NOMO-1 (cell line): ENCODE measurements around the gene GPC5.

Source experiments
- DNase-seq, 2 experiments: peaks; one replicate each; lab custom pipeline; 2025; ENCODE audit not compliant: unreplicated experiment in 2 of 2; lab: John Stamatoyannopoulos, UW

Gene GPC5

DNA sequence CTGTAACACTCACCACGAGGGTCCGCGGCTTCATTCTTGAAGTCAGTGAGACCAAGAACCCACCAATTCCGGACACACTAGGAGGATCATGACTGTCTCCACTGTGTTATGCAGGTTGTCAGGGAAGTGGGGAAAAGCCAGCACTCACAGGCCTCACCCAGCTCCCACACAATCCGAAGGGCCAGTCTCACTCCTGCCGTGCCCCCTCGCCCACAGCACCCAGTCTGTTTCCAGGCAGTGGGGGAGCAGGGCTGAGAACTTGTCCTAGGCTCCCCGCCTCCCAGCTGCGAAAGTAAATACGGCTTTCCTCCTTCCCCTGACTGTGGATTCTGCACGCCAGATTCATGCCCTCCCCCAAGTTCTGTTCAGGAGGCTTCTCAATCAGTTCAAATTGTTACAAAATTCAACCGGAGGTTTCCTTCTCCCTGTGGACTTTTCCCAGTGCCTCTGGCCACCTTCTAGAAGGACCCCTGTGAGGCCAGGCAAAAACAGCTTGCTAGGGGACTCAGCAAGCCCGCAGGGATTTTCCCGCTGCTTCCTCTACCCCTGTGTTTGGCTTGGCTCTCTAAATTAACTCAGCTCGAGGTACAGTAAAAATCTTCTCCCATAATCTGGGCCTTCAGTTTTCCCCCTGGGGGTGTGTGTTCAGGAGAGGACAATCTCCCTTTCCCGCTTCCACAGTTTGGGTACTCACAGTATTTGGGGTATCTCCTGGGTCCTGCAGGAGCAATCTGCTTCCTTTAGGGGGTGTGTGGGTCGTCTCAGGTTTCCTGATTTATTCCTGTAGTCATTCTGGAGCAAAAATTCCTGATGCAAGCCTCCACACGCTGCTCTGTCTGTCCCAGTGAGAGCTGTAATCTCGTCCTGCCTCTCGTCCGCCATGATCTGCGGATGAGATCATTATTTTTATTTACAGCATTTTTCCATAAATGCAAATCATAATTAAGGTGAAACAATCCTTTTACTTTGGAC is 899.8 kb downstream of the GPC5 start:
- no peak for DNase-seq

DNA sequence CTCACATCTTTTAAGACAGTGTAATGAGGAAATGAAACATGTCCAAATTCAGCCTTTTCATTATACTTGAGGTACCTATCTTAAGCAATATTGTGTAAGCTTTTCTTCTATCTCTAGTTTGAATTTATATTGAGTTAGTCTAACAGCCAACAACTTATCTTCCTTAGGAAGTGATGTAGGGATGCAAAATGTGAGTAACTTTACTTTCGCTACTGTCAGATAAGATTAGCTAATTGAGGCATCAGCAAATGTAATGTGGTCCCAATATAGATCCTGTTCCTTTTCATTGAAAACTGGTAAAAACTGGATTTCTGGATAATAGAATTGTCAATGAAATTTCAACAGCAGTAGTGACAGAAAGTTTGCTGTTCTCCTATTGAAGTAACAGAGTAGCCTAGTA is 902.2 kb downstream of the GPC5 start:
- DNase-seq, result peak in 1 of 2 experiments; percentile 5

DNA sequence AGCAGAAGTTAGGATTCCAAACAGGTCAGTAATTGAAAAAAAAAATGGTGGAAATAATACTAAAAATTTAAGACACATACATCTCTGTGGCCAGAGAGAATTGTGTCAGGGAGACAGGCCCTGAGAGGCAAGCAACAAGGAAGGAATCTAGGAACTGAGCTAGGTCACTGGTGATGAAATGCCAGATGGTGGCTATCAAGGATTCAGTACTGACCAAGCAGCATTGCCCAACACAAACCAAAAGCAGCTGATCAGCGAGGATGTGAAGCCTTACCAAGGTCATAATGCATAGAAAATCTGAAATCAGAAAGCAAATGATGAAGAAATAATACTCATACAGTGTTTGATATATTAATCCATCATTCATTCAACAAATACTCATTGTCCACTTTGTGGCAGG is 905.0 kb downstream of the GPC5 start:
- no peak for DNase-seq

DNA sequence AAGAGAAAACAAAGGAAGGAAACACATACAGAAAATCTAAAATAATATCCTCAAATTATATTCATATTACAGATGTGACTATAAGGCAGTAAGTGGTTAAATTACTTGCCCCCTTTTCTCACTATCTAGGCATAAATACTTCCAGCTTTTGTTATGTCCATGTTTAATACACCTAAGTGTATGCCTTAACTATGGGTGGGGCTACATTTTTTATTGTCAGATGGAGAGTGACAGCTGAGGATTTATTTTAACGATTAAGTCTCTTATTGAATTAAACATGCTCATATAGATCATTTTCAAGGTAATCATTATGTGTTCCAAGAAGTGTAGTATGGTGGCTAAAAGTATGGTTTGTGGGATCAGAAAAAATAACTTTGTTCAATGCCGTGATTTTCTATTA is 909.3 kb downstream of the GPC5 start:
- DNase-seq, result no peak

DNA sequence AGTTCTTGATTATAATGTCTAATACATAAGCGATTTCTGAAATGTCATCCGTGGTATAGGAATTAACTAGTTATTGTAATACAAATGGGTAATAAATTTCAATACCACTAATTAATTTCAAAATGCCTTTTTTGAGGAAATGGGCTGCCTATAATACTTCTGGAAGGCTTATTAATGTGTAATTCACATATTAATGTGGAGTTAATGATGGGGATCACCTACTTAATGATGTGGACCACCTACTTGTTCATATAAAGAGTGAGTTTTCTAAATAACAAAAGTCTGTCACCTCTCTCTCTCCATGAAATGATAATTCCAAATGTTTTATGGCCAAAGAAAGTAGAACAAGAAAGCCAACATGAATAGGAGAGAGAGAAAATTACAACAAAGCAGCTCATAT is 914.4 kb downstream of the GPC5 start:
- no peak for DNase-seq

DNA sequence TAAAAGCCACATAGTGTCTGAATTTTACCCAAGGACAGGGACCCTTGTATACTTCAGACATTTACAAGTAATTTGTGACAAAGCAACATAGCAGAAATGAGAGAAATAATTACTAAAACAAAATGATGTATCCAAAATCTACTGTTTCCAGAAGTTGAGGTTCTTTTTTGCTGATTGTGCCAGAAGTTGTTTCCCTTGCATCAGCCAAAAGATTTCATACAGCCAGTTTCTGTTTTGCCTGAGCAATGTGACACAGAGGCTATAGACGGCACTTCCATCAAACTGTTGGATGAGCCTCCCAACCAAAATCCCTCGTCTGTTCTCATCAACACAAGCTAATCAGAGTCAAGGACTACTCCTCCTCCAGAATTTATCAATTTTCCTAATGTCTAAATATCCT is 915.0 kb downstream of the GPC5 start:
- no peak for DNase-seq

DNA sequence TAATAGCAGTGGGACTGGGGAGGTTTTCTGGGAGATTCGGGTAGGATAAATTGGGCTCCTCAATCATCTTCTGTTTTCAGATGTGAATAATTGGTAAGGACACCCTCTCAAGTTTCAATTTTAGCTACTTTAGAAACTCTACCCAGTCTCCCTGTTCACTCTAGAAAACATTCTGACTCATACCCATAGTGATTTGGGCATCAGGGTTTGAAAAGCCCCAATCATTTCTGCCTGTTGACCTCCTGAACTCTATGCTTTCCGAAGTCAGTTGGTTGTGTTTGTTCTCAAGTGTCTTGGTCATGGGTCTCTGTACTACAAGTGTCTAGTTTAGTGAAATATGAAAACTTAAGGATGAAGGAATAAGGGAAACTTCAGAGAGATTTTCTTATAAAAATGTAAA is 916.8 kb downstream of the GPC5 start:
- no peak for DNase-seq

DNA sequence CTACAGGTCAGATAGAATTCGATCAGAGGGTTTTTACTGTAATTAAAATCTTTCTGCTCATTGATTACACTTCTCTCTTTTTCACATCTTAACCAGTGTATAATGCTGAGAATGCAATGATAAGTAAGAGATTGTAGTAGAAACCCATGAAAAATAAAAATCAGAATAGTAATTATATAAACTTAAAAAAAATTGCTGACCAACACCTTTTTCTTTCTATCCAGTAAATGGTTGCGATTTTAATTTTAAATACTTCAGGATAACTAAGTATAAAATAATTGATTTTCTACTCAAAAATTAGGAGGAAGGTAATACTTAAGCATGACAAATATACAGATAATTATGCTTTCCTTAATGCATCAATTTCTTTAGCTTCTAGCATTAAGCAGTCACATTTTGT is 917.6 kb downstream of the GPC5 start:
- DNase-seq, result no peak

DNA sequence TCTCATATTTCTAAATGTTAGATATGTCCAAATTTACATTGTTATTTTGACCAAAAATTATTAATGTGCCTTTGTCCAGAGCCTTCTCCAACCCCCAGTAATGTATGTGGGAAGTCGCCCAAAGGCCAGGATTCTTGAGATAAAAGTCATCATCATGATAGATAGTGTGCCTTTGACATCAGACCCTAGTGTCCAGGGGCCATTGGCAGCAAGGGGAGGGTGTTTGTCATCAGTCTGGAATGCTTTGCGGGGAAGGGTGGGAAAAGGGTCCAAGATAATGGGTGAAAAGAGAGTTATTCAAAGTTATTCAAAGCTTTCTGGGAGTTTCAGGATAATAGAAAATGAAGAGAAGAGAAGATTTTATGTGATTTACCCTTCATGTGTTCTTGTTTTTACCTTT is 918.6 kb downstream of the GPC5 start:
- no peak for DNase-seq

DNA sequence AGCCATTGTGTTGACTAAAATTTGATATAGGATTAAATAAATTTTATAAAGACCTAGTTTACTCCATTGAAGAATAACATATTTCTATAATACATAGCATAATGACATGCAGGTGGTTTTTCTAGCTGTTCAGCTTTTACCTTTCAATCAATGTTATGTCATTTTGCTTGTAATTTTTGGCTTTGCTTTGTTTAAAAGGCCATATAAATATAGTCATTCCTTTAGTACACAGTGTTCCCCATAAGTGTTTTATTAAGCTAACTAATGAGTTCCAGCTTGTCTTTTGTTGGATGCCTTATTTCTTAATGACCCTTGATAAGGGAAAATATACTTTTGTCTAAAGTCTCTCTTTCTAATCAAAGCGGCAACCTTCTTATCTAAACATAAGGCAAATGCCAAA is 921.9 kb downstream of the GPC5 start:
- no peak for DNase-seq

DNA sequence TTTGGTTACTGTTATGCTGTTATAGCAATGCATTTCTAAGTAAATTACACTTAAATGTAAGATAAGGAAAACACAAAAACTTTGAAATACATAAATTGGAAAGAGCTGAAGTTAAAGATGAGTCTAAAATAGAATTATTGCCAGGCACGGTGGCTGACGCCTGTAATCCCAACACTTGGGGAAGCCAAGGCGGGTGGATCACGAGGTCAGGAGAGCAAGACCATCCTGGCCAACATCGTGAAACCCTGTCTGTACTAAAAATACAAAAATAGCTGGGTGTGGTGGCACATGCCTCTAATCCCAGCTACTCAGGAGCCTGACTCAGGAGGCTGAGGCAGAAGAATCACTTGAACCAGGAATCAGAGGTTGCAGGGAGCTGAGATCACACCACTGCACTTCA is 922.8 kb downstream of the GPC5 start:
- no peak for DNase-seq

DNA sequence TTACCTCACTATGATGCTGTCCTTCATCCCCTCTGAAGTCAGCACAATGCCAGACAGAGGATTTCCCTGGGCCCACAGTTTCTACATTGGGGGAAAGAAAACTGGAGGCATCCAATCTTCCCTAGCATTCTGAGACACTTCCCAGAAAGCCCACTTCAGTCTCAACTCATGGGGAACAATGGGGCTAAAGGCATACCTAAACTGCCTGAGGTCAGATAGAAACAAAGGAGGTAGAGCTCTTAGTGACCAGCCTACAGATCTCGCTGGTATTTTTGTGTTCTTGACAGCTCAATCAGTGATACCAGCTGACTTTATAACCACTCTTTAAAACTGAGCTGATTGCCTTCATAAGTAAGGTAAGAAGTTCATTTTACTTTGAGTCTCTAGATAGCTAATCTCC is 947.2 kb downstream of the GPC5 start:
- no peak for DNase-seq

DNA sequence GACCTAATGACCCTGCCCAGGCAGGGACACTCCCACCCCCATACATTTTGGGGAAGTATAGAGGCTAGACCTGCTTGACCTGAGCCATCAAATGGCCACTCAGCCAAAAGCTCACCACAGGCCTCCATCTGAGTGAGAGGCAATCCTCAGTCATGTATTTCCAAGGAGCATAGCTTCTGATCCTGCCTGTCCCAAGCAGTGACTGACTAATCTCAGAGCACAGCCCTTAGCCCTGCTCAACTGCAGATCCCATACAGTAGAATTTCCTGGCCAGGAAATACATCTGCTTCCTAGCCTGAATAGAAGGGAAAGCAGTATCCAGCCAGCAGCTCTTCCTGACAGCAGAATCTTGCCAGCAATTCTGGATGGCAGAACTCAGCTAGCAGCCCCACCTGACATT is 947.6 kb downstream of the GPC5 start:
- DNase-seq, result no peak

DNA sequence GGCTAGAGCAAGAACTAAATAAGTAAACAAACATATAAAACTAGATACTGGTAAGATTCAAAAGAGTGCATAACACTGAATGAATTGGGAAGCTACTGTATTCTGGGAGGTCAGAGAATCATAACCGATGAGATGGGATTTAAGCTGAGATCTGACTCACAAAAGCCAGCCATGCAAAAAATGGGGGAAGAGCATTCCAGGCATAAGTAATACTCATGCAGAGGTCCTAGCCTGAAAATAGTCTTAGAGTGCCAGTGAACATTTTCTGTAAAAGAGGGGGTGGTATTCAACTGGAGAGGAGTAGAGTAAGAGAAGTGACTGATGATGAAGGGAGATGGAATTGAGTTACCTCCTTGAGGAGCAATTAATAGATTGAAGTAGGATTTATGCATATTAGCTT is 956.2 kb downstream of the GPC5 start:
- DNase-seq, result no peak

DNA sequence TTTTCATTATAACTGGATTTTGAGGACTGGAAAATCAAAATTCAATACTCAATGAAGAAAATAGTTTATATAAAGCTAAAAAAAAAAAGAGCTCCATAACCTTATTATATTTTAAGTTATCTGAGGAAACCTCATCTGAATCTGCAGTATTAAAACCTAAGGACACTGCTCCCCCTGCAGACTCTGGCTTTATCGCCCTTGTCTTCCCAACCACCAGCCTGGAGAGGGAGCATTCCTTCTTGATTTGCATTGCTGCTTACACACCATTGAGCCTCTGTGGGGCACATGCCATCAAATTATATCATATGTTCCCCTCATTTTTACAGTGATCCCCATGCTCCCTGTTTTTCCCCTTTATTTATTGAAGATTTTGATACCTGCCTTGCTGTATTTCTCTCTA is 956.8 kb downstream of the GPC5 start:
- no peak for DNase-seq

DNA sequence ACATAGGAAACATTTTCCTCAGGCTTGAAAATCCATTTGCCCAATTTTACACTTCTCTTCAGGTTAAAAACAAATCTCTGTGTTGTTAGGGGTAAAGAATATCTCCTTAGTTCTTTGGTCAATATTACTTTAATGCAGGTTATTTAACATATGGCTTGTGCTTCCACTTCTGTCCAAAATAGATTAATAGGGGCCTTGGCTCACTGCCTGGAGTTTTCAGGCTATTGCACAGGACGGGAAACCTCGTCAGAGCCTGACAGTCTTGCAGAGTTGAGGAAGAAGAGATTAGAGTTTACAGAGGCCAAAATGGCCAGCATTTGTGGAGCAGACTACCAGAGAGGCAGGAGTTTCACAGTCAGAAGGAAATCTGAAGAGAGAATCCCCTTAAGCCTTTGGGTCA is 964.3 kb downstream of the GPC5 start:
- DNase-seq, result no peak

DNA sequence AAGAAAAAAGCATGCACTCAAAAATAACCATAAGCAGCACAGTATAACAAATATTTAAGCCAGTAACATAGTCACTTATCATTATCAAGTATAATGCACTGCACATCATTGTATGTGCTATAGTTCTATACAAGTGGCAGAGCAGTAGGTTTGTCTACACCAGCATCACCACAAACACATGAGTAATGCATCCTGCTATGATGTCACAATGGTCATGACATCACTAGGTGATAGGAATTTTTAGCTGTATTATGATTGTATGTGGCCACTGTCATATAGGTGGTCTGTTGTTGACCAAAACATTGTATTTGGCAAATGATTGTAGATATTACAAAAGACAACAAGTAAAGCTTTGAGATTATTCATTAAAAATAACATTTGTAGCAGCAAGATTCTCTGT is 967.5 kb downstream of the GPC5 start:
- no peak for DNase-seq

DNA sequence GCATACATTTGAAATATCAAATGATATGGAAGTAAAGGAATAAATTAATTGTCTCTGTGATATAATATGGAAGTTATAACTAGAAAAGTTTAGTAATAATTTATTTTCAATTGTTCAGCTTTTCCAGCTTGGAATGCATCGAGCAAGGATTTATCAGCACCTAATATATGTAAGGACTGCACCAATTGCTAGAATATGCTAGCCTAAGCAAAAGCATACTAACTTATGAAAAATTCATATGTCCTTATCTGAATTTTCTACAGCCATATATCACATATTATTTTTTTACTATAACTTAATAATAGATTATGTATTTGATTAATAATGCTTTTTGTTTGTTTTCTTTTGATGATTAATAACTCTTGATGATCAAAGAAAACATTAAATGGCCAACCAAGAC is 979.0 kb downstream of the GPC5 start:
- no peak for DNase-seq

DNA sequence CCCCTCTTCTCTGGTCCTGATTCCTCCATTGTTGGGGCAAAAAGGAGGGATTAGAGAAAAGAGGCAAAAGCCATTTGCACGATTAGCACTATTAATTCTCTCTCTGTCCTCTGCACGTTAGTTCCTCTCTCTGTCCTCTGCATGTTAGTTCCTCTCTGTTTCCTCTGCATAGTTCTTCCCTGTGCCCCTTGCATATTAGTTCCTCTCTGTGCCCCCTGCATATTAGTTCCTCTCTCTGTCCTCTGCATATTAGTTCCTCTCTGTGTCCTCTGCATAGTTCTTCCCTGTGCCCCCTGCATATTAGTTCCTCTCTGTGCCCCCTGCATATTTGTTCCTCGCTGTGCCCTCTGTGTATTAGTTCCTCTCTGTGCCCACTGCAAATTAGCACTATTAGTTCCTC is 981.0 kb downstream of the GPC5 start:
- DNase-seq, result no peak

DNA sequence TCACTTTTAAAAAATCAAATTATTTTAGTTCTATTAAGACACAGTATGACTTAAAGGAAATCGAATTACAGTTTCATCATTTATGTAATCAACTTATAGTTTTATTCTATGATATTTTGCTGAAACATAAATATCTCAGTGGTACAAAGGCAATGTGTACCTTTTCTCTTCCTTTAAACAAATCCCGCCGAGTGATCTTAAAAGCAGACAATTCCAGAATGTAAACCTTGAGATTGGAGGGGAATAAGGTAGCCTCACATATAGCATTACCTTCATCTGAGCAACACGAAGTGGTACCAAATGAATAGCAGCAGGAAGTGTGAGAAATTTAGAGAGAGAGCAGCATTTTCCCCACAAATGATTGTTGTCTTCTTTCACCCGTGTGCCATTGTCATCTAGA is 986.0 kb downstream of the GPC5 start:
- DNase-seq, result no peak

DNA sequence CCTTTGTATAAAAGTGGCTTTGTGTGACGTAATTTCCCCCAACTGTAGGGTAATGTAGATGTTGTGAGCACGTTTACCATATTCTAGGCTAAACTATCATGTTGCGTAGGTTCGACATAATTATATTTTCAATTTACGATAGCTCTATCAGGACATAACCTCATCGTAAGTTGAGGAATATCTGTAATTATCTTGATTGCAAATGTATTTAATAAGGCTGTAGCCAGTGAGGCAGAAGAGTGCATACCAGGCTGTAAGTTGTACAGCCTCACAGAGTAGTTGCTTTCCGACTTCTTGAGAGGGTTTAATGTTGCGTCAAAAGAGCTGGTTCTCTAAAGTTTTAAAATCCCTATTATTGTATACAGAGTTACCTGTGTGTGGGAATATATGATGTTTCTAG is 988.8 kb downstream of the GPC5 start:
- no peak for DNase-seq

DNA sequence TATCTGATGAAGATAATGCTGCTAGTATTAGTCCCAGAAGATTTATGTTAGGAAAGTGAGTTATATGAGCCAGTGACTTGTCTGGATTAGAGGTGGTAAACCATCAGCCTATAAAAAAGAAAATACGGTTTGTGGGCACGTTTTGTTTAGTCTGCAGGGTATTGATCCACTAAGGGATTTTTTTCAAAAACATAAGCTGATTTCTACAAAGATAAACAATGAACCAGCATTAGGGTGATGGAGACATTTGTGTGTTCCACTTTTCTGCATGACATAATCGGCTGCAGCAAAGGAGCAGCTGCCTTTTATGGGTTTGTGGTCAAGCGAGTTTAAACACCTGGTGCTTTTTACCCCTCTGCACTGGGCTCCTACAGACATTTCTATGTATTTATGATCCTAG is 991.8 kb downstream of the GPC5 start:
- DNase-seq, result no peak

DNA sequence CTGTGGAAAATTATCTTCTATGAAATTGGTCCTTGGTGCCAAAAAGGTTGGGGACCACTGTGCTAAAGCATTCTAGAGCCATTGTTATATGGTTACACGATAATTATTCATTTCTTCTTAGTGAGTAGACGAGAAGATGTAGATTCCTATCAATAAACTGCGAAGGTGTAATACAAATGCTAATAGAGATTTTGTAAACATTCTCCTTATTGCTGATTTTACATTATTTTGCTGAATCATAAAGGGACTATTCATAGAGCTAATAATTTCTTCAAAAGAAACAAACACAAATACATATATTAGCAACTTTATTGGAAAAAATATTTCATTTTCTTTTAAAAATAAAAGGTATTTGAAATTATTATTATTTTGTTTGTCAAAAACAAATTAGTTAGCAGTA is 1005.2 kb downstream of the GPC5 start:
- no peak for DNase-seq
